ENCODE measurements around the gene PPP2R2D.

The PPP2R2D gene

DNA sequence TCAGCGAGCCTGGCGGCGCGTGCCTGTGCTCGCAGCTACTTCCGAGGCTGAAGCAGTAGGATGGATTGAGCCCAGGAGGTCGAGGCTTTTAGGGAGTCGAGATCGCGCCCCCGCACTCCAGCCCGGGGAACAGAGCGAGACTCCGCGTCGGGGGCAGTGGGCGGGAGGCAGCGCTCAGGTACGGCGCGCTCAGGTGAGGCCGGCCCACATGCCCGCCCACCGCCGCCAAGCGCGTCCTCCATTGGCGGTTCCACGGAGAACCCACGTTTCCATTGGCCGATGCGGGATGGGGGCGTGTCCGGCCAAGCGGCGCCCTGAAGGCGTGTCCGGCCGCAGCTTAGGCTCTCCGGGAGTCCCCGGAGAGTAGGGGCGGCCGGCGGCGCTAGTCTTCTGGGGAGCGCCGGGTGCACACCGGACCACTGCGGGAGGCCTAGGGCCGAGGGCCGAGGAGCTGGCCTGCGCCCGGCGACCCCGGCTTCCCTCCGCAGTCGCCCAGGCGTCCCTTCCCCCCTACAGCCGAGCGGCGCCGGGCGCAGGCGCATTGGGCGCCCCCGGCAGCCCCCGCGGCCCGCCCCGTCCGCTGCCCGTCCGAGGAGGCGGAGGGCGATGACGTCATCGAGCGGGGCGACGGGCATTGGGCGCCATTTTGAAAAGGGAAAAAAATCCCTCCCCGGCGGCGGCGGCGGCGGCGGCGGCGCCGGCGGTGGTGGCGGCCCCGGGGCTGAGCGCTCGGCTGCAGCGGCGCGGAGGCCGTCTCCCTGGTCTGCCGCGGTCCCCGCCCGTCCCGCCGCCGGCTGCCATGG, at the start of gene PPP2R2D:
Gene PPP2R2D, plus strand, starts transcription at position 659 of the 803 bp plus-strand sequence. Its CDS starts 141 bp downstream, at position 800.
- peak; percentile 94 for DNase-seq

DNA sequence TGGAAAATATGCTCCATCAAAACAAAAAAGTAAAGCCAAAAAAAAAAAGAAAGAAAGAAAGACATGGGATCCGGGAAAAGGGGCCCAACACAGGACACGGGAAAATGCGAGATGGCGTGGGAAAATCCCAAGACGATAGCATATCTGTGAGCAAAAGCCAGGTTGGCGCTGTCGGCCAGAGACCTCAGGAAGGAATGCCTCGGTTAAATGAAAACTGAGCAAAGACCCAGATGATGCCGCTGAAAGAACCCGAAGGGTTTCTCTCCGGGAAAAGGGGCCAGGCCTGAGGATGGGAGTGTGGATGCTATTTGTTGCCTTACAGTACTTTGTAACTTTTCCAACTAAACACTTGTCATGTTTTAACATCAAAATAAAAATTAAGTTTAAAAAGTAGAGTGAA, 49.5 kb upstream of the PPP2R2D start:
- DNase-seq = no peak

GRCh38 chr10:131852176-131852822, 48.5 kb upstream of the PPP2R2D start:
- no peak for DNase-seq

DNA sequence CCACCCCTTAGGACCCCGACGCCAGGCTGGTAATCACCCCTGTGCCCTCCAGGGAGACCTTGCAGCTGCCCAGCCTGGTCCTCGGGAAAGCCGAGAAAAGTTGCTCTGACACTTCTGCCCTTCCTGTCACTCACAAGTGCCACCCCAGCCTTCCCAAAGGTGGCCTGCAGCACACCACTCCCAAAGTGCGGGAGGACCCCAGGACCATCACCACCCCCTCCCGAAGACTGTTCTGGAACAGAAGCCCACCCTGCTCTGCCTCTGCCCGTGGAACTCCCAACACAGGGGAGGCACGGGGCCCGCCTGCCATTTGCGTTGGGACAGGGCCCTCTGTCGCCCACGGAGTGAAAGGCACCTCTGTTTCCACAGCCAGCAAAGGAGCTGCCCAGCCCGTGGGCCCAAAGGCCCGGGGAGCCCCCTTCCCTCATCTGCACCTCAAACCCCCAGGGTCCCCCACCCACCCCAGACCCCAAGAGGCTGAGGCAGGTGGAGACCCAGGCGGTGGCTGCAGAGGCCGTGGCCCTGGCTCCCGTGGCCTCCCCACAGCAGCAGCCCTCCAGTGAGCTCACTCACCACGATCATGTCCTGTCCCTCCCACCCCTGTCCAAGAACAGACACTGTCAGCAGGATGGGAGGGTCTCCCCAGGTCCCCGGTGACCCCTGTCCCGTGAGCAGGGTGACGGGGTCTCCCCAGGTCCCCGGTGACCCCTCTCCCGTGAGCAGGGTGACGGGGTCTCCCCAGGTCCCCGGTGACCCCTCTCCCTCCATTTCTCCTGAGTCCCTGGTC, 47.8 kb upstream of the PPP2R2D start:
- no peak for DNase-seq

DNA sequence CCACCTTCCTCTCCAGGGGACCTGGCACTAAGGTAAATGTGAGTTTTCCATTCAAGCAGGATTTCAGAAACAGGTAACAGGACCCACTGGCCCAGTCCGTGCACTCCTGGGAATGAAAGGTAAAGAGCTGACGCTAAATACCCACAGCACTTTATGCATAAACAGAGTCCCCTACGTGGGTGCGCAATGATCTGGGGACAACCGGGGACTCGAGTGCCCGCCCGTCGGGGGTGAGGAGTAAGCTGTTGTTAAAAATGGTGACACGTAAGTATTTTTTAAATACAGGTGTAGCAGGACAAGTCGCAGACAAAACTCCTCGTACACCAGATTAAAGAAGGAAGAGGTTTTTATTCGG, 47.2 kb upstream of the PPP2R2D start:
- no peak for DNase-seq

DNA sequence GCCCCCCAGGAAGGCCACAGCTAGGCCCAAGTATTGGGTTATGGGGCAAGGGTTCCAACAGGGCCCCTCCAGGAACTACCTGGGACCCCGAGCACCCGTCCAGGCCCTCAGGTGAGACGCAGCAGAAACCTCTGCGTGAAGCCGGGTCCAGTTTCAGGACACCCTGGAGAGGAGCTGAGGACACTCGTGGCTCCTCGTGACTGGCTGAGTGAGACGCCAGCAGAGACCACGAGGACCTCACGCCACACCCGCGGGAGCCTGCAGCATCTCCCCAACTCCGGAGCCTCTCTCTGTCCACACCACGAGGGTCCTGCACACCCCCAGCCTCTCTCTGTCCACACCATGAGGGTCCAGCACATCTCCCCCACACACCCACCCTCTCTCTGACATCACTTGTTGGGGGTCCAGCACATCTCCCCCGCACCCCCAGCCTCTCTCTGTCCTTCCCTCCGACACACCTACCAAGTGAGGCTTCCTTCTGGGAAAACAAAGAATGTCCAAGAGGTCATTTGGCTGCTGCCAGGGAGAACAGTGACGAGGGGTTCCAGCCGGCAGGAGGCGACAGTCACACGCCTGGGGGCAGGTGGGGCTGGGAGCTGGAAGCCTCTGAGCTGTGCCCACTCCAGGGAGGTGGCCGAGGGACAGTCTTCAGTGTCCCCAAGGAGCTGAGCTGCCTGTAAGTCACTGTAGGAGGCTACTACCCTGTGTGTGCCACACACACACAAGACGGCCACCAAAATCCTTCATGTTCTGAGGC, 46.1 kb upstream of the PPP2R2D start:
- DNase-seq = no peak

- DNase-seq = no peak
Measured at GRCh38 chr10:131855461-131856401, 45.1 kb upstream of the PPP2R2D start.

DNA sequence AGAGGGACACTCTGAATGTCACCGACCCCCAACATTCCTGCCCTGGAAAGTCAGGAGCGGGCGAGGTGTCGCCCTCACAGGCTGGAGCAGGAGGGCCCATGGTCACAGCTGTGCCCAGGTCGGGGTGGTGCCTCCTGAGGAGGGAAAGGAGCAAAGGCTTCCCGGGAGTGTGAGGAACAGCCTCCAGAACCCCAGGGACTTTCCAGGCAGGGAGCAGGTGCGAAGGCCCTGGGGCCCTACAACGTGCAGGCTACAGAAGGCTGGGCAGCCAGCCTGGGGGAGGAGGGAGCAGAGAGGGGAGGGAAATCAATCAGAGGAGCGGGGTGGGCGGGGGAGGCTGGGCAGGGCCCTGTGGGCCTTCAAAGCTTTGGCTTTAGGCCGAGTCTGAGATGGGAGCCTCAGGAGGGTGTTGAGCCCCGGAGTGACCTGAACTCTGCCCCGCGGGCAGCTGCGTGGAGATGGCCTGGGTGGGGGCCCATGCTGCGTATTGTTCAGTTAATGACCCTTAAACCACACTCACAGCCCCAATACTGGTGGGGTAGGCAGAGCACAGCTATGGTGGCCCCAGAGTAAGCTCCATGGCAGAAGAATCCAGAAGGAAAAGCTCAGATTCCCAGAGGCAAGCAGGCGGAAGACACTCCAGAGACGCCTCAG, 44.2 kb upstream of the PPP2R2D start:
- no peak for DNase-seq

DNA sequence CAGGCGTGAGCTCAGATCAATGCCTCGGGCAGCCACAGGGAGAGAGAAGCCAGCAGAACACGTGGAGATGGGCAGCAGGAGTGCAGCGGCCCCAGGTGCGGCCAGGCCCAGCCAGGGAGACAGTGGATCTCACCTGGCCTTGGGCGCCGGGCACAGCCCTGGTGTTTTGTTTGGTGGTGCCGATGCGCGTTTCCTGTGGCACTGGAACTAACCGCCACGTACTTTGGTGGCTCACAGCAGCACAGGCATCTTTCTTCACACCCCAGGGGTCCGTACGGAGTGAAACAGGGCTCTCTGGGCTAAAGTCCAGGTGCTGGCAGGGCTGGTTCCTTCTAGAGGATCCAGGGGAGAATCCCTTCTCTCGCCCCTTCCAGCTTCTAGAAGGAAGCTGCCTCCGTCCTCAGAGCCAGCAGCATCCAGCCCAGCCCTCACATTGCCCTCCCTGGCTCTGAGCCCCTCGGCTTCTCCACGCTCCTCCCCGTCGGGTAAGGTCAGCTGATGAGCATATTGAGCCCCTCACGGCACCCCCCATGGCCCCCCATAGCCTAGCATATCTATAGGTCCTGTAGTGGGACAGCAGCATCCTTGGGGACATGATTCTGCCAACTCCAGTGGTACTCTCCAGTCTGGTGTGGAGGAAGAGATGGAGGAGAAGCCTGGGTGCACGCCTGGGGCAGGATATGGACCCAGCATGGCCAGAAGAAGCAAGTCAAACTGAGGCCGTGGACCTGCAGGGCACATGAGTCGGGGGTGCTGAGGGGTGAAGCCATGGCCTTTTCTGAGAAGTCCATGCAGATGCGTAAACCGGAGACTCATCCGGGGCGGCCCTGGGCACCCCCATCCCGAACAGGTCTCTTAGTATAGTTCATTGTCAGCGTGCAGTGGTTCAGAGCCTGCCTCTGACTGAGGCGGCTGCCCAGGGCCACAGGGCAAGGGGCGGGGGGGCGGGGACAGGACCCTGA, 43.4 kb upstream of the PPP2R2D start:
- no peak for DNase-seq

DNA sequence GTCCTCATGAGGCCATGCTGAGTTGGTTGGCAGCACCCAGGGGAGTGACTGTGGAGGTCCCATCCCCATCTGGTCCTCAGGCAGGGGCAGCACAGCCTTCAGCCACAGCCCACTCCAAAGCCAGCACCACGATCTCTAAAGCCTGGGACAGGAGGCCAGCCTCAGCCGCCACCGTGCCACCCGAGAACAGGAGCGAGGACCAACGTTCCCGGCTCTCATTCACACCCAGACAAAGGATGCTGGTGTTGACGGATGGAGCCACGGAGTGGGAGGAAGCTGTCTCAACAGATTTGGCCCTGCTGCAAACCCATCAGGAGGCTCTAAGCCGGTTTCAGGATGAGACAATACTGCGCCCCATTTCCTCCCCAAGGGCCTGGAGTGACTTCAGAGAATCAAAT, 42.7 kb upstream of the PPP2R2D start:
- DNase-seq = no peak

DNA sequence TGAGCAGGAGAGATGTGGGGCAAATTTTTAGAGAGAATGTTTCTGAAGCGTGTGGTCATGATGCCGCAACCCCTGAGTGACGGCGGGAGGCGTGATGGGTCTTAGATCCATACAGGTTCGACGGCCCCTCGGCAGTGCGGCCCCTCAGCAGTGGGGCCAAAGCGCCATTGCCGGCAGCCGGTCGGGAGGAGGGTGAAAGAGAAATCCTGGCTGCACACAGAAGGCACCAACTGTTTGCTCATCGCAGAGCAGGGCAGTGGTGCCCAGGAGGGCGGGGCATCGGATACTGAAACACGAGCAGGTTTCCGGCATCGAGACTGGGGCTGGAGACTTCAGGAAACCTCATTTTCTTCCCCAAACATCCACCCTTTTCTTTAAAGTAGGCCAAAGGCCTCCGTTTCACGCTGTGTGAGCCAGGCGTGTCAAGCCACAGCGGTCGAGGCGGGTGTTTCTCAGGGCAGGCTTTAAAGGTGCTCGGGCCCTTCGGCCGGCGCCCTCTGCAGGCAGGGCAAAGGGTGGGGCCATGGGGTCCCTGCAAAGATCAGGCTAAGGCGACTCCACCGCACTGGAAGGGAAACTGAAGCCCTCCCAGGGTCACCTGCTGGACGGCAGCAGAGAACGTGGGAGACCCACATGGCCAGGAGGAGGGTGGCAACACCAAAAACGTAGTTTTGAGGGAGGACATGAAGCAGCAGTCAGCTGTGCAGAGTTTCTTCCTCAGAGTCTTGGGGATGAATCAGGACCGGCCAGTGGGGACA, 42.0 kb upstream of the PPP2R2D start:
- no peak for DNase-seq

DNA sequence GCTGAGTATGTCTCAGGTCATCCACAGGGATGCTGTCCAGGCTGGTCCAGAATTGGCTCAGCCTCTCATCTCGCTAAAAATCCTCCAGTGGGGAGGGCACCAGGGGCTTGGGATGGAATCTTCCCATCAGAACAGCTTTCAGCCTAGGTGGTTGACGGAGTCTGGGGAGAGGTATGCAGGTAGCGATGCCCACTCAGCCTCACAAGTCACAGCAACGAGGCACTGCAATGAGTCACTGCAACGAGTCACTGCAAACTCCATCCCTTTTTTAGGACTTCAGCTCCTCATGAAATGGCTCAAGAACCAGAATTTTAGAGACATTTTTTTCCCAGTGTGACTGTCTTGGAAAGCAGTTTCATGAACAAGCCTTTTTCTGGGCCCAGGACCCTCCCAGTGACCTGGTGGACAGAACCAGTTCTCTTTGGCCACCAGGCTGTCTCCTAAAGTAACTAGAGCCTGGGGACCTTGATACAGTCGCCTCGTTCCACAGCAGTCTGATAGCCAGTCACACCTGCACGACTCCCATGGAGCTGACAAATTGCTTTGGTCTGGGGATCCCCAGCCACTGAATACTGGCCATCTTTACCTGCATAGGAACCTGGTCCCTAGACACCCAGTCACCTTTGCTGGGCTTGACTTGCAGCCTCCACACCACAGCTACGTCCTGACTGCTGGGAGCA, 41.3 kb upstream of the PPP2R2D start:
- DNase-seq = no peak

GRCh38 chr10:131860311-131860710, 40.5 kb upstream of the PPP2R2D start:
- no peak for DNase-seq

DNA sequence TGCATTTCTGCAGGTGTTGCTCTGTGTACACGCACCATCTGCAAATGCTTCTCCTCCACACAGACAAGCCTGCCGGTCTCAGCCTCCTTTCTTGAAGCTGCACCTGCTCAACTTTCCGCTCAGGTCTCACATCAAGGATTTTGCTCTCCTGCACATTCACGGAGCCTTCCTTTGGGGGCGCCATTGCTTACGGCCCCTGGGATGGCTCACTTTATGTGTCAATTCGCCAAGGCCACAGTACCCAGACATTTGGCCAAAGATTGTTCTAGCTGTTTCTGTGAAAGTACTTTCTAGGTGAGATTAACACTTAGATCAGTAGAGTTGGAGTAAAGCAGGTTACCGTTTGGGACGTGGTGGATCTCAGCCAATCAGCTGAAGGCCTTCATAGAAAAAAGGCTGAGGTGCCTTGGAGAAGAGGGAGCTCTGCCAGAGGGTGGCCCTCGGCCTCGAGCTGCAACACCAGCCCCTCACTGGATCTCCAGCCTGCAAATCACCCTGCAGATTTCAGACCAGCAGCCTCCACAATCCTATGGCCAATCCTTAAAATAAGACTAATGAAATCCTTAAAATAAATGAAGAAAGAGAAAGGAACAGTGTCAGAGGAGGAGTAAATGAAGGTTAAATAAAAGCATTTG, 39.9 kb upstream of the PPP2R2D start:
- DNase-seq = no peak

- no peak for DNase-seq
Measured at GRCh38 chr10:131862548-131862947, 38.3 kb upstream of the PPP2R2D start.

DNA sequence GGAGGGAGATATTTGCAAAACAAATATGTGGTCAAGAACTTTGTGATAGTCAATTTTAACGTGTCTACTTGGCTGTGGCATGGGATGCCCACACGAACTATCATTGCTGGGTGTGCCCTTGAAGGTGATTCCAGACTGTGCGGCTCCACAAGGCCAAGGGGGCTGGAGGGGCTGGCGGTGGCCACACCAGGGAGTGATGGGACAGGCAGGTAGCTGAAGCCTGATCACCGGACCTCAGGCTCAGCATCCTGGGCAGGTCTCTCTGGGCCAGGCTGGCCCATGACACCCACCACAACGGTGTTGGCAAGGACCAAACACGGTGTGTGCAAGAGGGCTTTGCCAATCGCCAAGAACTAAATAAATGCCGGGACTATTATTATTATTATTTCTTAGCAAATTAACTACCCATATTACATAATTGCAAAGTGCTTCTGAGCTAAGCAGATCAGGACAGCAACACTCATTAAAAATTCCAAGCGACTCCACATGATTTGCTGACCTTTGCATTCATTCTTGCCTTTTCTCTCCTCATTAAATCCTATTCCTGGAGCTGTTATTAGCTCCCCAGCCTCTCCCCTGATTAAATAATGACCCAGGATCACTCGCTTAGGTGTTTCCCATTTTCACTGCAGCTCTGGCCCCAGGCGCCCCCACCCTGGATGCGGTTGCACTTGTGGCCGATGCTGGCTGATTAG, 35.4 kb upstream of the PPP2R2D start:
- DNase-seq = no peak

DNA sequence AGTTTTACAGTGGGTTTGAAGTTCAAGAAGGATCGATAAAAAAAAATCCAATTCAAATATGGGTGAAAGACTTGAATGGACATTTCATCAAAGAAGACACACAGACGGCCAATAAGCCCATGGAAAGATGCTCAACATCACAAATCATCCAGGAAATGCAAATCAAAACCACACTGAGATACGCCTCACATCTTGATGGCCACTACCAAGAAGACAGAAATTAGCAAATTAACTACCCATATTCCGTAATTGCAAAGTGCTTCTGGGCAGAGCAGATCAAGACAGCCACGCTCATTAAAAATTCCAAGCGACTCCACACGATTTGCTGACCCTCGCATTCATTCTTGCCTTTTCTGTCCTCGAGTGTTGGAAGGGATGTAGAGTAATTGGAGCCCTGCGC, 34.1 kb upstream of the PPP2R2D start:
- no peak for DNase-seq

- DNase-seq = no peak
Measured at GRCh38 chr10:131868436-131868835, 32.4 kb upstream of the PPP2R2D start.

Measured in activated CD4-positive, alpha-beta T cell treated with anti-CD3 and anti-CD28 coated beads, Interleukin-2, amount 50 U/mL, for 1 hour (primary cell).